GM18508 (cell line): ENCODE data around the gene TNRC6C.
"Not testable (repeated sequence)": the region's sequence is repeated elsewhere in the genome, so short reads cannot be mapped to it uniquely, and the experiment has no call there.

Experiments used
- ATAC-seq: cut with Tn5 transposase; IDR thresholded peaks from one replicate; pipeline ENCODE4 v1.9.1; 2021; ENCODE audit warnings: moderate number of reproducible peaks; ENCODE audit not compliant: insufficient read depth, unreplicated experiment

Gene TNRC6C

GRCh38 chr17:77961741-77962140, 3.2 kb downstream of the TNRC6C start:
- ATAC-seq: no peak

GRCh38 chr17:77962348-77962747, 3.8 kb downstream of the TNRC6C start:
- no peak for ATAC-seq

GRCh38 chr17:77963441-77963840, 4.9 kb downstream of the TNRC6C start:
- no peak for ATAC-seq

- ATAC-seq: no peak
Observed at GRCh38 chr17:77965352-77965751, 6.8 kb downstream of the TNRC6C start.

- no peak for ATAC-seq
Observed at GRCh38 chr17:77966476-77966875, 8.0 kb downstream of the TNRC6C start.

GRCh38 chr17:77968788-77969187, 10.3 kb downstream of the TNRC6C start:
- no peak for ATAC-seq

- ATAC-seq: not testable (repeated sequence)
Observed at GRCh38 chr17:77972271-77972670, 13.8 kb downstream of the TNRC6C start.

- ATAC-seq: no peak
Observed at GRCh38 chr17:77973953-77974352, 15.4 kb downstream of the TNRC6C start.

- no peak for ATAC-seq
Observed at GRCh38 chr17:77974396-77974795, 15.9 kb downstream of the TNRC6C start.

GRCh38 chr17:77982430-77982829, 23.9 kb downstream of the TNRC6C start:
- not testable (repeated sequence) for ATAC-seq

- ATAC-seq: no peak
Observed at GRCh38 chr17:77990301-77990700, 31.8 kb downstream of the TNRC6C start.

GRCh38 chr17:77993735-77994134, 35.2 kb downstream of the TNRC6C start:
- ATAC-seq: not testable (repeated sequence)

GRCh38 chr17:77995146-77995852, 36.8 kb downstream of the TNRC6C start:
- no peak for ATAC-seq

GRCh38 chr17:77996256-77996655, 37.8 kb downstream of the TNRC6C start:
- ATAC-seq: no peak

GRCh38 chr17:77999413-78000173, 41.1 kb downstream of the TNRC6C start:
- ATAC-seq: no peak

- ATAC-seq: no peak
Observed at GRCh38 chr17:78000341-78000740, 41.8 kb downstream of the TNRC6C start.

GRCh38 chr17:78001182-78001581, 42.7 kb downstream of the TNRC6C start:
- no peak for ATAC-seq

- ATAC-seq: no peak
Observed at GRCh38 chr17:78001612-78002011, 43.1 kb downstream of the TNRC6C start.

GRCh38 chr17:78002166-78002565, 43.7 kb downstream of the TNRC6C start:
- ATAC-seq: no peak

GRCh38 chr17:78005452-78006171, 47.1 kb downstream of the TNRC6C start:
- ATAC-seq: no peak

GRCh38 chr17:78006338-78006737, 47.8 kb downstream of the TNRC6C start:
- no peak for ATAC-seq
